ENCODE results near the gene FSIP1. TPM values are rescaled to one million over a fixed set of nuclear protein-coding genes. Genes with fewer than 3 reads are reported as not detected.
A peak's percentile ranks its signal among the peaks of the same experiment; 100 is the strongest.

Gene FSIP1
- total RNA-seq, 1 experiment from 2014 or later: 1.3 TPM

DNA sequence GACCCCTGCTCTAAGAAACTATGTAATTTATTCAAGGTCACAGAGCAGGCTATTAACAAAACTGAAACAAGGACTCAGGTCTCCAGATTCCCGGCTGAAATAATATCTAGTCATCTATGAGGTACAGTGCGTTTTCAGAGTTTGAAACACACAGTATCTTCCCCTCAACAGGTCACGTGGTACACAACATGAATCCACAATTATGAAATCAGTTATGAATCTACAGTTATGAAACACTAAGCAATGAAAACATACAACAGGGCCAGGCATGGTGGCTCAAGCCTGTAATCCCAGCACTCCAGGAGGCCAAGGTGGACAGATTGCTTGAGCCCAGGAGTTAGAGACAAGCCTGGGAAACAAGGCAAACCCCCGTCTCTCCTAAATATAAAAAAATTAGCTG is 72.7 kb downstream of the FSIP1 start:
- Mint-ChIP-seq H3K36me3 (ENCODE audit: insufficient read depth, unreplicated experiment) (no peaks in the 10 kb centered on the region), H3K27me3 (ENCODE audit: insufficient read depth, unreplicated experiment) (no peaks in the 10 kb centered on the region), H3K4me1 (ENCODE audit: low read depth, unreplicated experiment) (peaks cover 2% of the 10 kb centered on the region), H3K9me3 (ENCODE audit: unreplicated experiment) (peaks cover 8% of the 10 kb centered on the region), H3K27ac (ENCODE audit: unreplicated experiment) (no peak overlapping the region), H3K4me3 (ENCODE audit: unreplicated experiment) (no peak overlapping the region)
- peaks cover 11% of the 10 kb centered on the region for H3K4me1 ChIP-seq
- POLR2A ChIA-PET: no interaction called here
- DNase-seq: no peak
- CTCF ChIA-PET: no interaction called here
- TF ChIP-seq, protein P1, sequence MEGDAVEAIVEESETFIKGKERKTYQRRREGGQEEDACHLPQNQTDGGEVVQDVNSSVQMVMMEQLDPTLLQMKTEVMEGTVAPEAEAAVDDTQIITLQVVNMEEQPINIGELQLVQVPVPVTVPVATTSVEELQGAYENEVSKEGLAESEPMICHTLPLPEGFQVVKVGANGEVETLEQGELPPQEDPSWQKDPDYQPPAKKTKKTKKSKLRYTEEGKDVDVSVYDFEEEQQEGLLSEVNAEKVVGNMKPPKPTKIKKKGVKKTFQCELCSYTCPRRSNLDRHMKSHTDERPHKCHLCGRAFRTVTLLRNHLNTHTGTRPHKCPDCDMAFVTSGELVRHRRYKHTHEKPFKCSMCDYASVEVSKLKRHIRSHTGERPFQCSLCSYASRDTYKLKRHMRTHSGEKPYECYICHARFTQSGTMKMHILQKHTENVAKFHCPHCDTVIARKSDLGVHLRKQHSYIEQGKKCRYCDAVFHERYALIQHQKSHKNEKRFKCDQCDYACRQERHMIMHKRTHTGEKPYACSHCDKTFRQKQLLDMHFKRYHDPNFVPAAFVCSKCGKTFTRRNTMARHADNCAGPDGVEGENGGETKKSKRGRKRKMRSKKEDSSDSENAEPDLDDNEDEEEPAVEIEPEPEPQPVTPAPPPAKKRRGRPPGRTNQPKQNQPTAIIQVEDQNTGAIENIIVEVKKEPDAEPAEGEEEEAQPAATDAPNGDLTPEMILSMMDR (IDR thresholded peaks at IDR 0.05; ENCODE audit: insufficient read depth in 1 of 2, low read depth in 1 of 2, low read length in 1 of 2, severe bottlenecking in 1 of 2, unreplicated experiment in 1 of 2): no peak
- H3K36me3 ChIP-seq (ENCODE audit: control insufficient read depth, insufficient read depth, low read length): no peaks in the 10 kb centered on the region
- intact Hi-C loops (cut with micrococcal nuclease; ENCODE audit: unreplicated experiment): no loop called here
- H3K27me3 ChIP-seq (replicated peaks; ENCODE audit: control insufficient read depth, insufficient read depth, low read length): no peaks in the 10 kb centered on the region
- no peaks in the 10 kb centered on the region for H3K9me3 ChIP-seq
- no TSS peak for BruUV-seq (replicated peaks)
- H3K4me3 ChIP-seq (ENCODE audit: low read depth, low read length): no peak overlapping the region

DNA sequence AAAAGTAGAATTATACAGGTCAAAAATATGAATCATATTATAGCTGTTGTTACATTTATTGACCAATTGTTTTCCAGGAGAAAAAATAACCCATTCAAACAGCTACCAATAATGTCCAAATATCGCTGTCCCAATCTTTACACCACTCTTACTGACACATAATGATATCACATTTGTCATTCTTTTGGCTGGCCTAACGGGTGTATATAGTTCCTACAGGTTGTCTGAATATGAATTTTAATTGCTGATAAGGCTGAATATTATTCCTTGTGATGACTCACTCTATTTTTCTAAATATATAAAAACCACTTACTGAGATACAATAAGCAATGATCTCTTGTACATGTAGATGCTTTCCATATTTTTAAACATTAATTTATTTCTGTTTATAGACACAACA is 76.4 kb downstream of the FSIP1 start:
- TF ChIP-seq, protein P1 (IDR thresholded peaks at IDR 0.05; ENCODE audit: insufficient read depth in 1 of 2, low read depth in 1 of 2, low read length in 1 of 2, severe bottlenecking in 1 of 2, unreplicated experiment in 1 of 2): no peak
- Histone ChIP-seq H3K9me3 (no peaks in the 10 kb centered on the region), H3K36me3 (ENCODE audit: control insufficient read depth, insufficient read depth, low read length) (no peaks in the 10 kb centered on the region), H3K4me3 (ENCODE audit: low read depth, low read length) (no peak overlapping the region), H3K27me3 (replicated peaks; ENCODE audit: control insufficient read depth, insufficient read depth, low read length) (no peaks in the 10 kb centered on the region), H3K4me1 (peaks cover 24% of the 10 kb centered on the region)
- Mint-ChIP-seq H3K36me3 (ENCODE audit: insufficient read depth, unreplicated experiment) (no peaks in the 10 kb centered on the region), H3K9me3 (ENCODE audit: unreplicated experiment) (peaks cover 7% of the 10 kb centered on the region), H3K4me3 (ENCODE audit: unreplicated experiment) (no peak overlapping the region), H3K27me3 (ENCODE audit: insufficient read depth, unreplicated experiment) (no peaks in the 10 kb centered on the region), H3K4me1 (ENCODE audit: low read depth, unreplicated experiment) (peaks cover 6% of the 10 kb centered on the region), H3K27ac (ENCODE audit: unreplicated experiment) (no peak overlapping the region)
- intact Hi-C loops (cut with micrococcal nuclease; ENCODE audit: unreplicated experiment): no loop called here
- ChIA-PET CTCF (interaction anchor here (0.6 kb wide), 1 partner anchor 50 kb away, joined by 3 read pairs; no protein-coding TSS in a partner anchor), POLR2A (no interaction called here)
- BruUV-seq (replicated peaks): no TSS peak
- no peak for DNase-seq

DNA sequence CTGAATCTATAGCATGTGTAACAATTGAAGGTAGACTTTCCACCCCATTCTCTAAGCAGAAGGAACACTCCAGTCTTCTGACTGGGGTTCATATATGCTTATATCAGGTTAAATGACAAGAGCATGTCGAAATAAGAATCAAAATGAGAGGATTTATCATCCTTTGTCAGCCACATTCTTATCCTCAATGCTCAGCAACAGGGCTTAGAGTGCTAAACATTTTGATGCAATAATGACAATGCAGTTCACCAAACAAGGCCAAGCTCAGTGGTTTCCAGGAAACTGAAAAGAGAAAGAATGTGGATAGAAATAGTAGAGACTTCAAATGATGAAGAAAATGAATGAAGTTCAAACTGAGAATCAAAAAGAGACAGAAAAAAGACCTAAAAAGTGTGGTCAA is 78.0 kb downstream of the FSIP1 start:
- H3K36me3 ChIP-seq (ENCODE audit: control insufficient read depth, insufficient read depth, low read length): no peaks in the 10 kb centered on the region
- no peak overlapping the region for H3K4me3 Mint-ChIP-seq (ENCODE audit: unreplicated experiment)
- peaks cover 36% of the 10 kb centered on the region for H3K4me1 ChIP-seq
- H3K4me1 Mint-ChIP-seq (ENCODE audit: low read depth, unreplicated experiment): peaks cover 18% of the 10 kb centered on the region
- no peaks in the 10 kb centered on the region for H3K27me3 Mint-ChIP-seq (ENCODE audit: insufficient read depth, unreplicated experiment)
- DNase-seq: peak in 1 of 2 experiments; percentile 22
- H3K9me3 Mint-ChIP-seq (ENCODE audit: unreplicated experiment): no peaks in the 10 kb centered on the region
- intact Hi-C loops (cut with micrococcal nuclease; ENCODE audit: unreplicated experiment): no loop called here
- TF ChIP-seq, protein P1 (IDR thresholded peaks at IDR 0.05; ENCODE audit: insufficient read depth in 1 of 2, low read depth in 1 of 2, low read length in 1 of 2, severe bottlenecking in 1 of 2, unreplicated experiment in 1 of 2): no peak
- no peaks in the 10 kb centered on the region for H3K9me3 ChIP-seq
- no peaks in the 10 kb centered on the region for H3K36me3 Mint-ChIP-seq (ENCODE audit: insufficient read depth, unreplicated experiment)
- no peaks in the 10 kb centered on the region for H3K27me3 ChIP-seq (replicated peaks; ENCODE audit: control insufficient read depth, insufficient read depth, low read length)
- no TSS peak for BruUV-seq (replicated peaks)
- CTCF ChIA-PET: interaction anchor here (1.5 kb wide), 1 partner anchor 52 kb away, joined by 3 read pairs; no protein-coding TSS in a partner anchor
- peak overlapping the region; percentile 50 for H3K27ac Mint-ChIP-seq (ENCODE audit: unreplicated experiment)
- H3K4me3 ChIP-seq (ENCODE audit: low read depth, low read length): no peak overlapping the region
- POLR2A ChIA-PET: no interaction called here

Data from Caco-2 (cell line).